ENCODE measurements around the gene CTIF. TPM values are rescaled to one million over a fixed set of nuclear protein-coding genes. Genes with fewer than 3 reads are reported as not detected.

The CTIF gene
- total RNA-seq, 1 experiment from 2014 or later: 13.6 TPM

GRCh38 chr18:48844271-48844670, 305.4 kb downstream of the CTIF start:
- H3K4me1 ChIP-seq: no peaks in the 10 kb centered on the region
- DNase-seq: no peak
- H3K36me3 ChIP-seq: no peaks in the 10 kb centered on the region
- no peaks in the 10 kb centered on the region for H3K9me3 ChIP-seq (replicated peaks)
- H3K4me3 ChIP-seq: no peak overlapping the region
- no peaks in the 10 kb centered on the region for H3K27me3 ChIP-seq
- H3K27ac ChIP-seq: no peak overlapping the region

- Histone ChIP-seq H3K36me3 (no peaks in the 10 kb centered on the region), H3K4me1 (no peaks in the 10 kb centered on the region), H3K27me3 (no peaks in the 10 kb centered on the region), H3K4me3 (no peak overlapping the region), H3K27ac (no peak overlapping the region), H3K9me3 (replicated peaks) (no peaks in the 10 kb centered on the region)
- DNase-seq: no peak
These were observed 306.3 kb downstream of the CTIF start for GRCh38 chr18:48845174-48845573.

GRCh38 chr18:48846423-48846932, 307.6 kb downstream of the CTIF start:
- no peaks in the 10 kb centered on the region for H3K9me3 ChIP-seq (replicated peaks)
- H3K4me3 ChIP-seq: no peak overlapping the region
- no peak overlapping the region for H3K27ac ChIP-seq
- H3K36me3 ChIP-seq: no peaks in the 10 kb centered on the region
- DNase-seq: no peak
- H3K4me1 ChIP-seq: no peaks in the 10 kb centered on the region
- no peaks in the 10 kb centered on the region for H3K27me3 ChIP-seq

GRCh38 chr18:48847807-48848486, 309.1 kb downstream of the CTIF start:
- no peak for DNase-seq
- Histone ChIP-seq H3K9me3 (replicated peaks) (no peaks in the 10 kb centered on the region), H3K4me3 (no peak overlapping the region), H3K27me3 (no peaks in the 10 kb centered on the region), H3K4me1 (no peaks in the 10 kb centered on the region), H3K27ac (no peak overlapping the region), H3K36me3 (no peaks in the 10 kb centered on the region)

- no peaks in the 10 kb centered on the region for H3K36me3 ChIP-seq
- H3K27ac ChIP-seq: no peak overlapping the region
- H3K9me3 ChIP-seq (replicated peaks): no peaks in the 10 kb centered on the region
- H3K4me1 ChIP-seq: no peaks in the 10 kb centered on the region
- H3K27me3 ChIP-seq: no peaks in the 10 kb centered on the region
- H3K4me3 ChIP-seq: no peak overlapping the region
- no peak for DNase-seq
These were observed 309.9 kb downstream of the CTIF start for GRCh38 chr18:48848641-48849143.

- Histone ChIP-seq H3K27ac (no peak overlapping the region), H3K9me3 (replicated peaks) (no peaks in the 10 kb centered on the region), H3K36me3 (no peaks in the 10 kb centered on the region), H3K4me1 (no peaks in the 10 kb centered on the region), H3K4me3 (no peak overlapping the region), H3K27me3 (no peaks in the 10 kb centered on the region)
- no peak for DNase-seq
These were observed 312.2 kb downstream of the CTIF start for GRCh38 chr18:48850822-48851598.

- no peak for DNase-seq
- no peak overlapping the region for H3K27ac ChIP-seq
- H3K9me3 ChIP-seq (replicated peaks): no peaks in the 10 kb centered on the region
- H3K36me3 ChIP-seq: no peaks in the 10 kb centered on the region
- H3K4me3 ChIP-seq: no peak overlapping the region
- H3K4me1 ChIP-seq: no peaks in the 10 kb centered on the region
- H3K27me3 ChIP-seq: no peaks in the 10 kb centered on the region
These were observed 312.7 kb downstream of the CTIF start for GRCh38 chr18:48851599-48851960.

GRCh38 chr18:48852292-48852691, 313.5 kb downstream of the CTIF start:
- H3K4me3 ChIP-seq: no peak overlapping the region
- no peaks in the 10 kb centered on the region for H3K9me3 ChIP-seq (replicated peaks)
- no peaks in the 10 kb centered on the region for H3K27me3 ChIP-seq
- H3K36me3 ChIP-seq: no peaks in the 10 kb centered on the region
- H3K4me1 ChIP-seq: no peaks in the 10 kb centered on the region
- no peak overlapping the region for H3K27ac ChIP-seq
- no peak for DNase-seq

- no peaks in the 10 kb centered on the region for H3K27me3 ChIP-seq
- H3K36me3 ChIP-seq: no peaks in the 10 kb centered on the region
- no peaks in the 10 kb centered on the region for H3K4me1 ChIP-seq
- no peaks in the 10 kb centered on the region for H3K9me3 ChIP-seq (replicated peaks)
- no peak overlapping the region for H3K27ac ChIP-seq
- H3K4me3 ChIP-seq: no peak overlapping the region
- no peak for DNase-seq
These were observed 314.0 kb downstream of the CTIF start for GRCh38 chr18:48852794-48853193.

- no peak for DNase-seq
- no peak overlapping the region for H3K27ac ChIP-seq
- no peaks in the 10 kb centered on the region for H3K9me3 ChIP-seq (replicated peaks)
- no peaks in the 10 kb centered on the region for H3K27me3 ChIP-seq
- no peaks in the 10 kb centered on the region for H3K4me1 ChIP-seq
- H3K4me3 ChIP-seq: no peak overlapping the region
- H3K36me3 ChIP-seq: no peaks in the 10 kb centered on the region
These were observed 314.8 kb downstream of the CTIF start for GRCh38 chr18:48853588-48853987.

GRCh38 chr18:48854780-48855179, 315.9 kb downstream of the CTIF start:
- no peaks in the 10 kb centered on the region for H3K4me1 ChIP-seq
- no peaks in the 10 kb centered on the region for H3K36me3 ChIP-seq
- H3K4me3 ChIP-seq: no peak overlapping the region
- H3K27me3 ChIP-seq: no peaks in the 10 kb centered on the region
- no peak overlapping the region for H3K27ac ChIP-seq
- no peaks in the 10 kb centered on the region for H3K9me3 ChIP-seq (replicated peaks)
- no peak for DNase-seq

GRCh38 chr18:48855422-48856377, 316.9 kb downstream of the CTIF start:
- H3K27me3 ChIP-seq: no peaks in the 10 kb centered on the region
- H3K4me3 ChIP-seq: no peak overlapping the region
- no peaks in the 10 kb centered on the region for H3K9me3 ChIP-seq (replicated peaks)
- no peaks in the 10 kb centered on the region for H3K4me1 ChIP-seq
- no peak for DNase-seq
- no peaks in the 10 kb centered on the region for H3K36me3 ChIP-seq
- no peak overlapping the region for H3K27ac ChIP-seq

GRCh38 chr18:48857023-48857694, 318.3 kb downstream of the CTIF start:
- Histone ChIP-seq H3K27me3 (no peaks in the 10 kb centered on the region), H3K9me3 (replicated peaks) (no peaks in the 10 kb centered on the region), H3K27ac (no peak overlapping the region), H3K4me3 (no peak overlapping the region), H3K4me1 (no peaks in the 10 kb centered on the region), H3K36me3 (no peaks in the 10 kb centered on the region)
- DNase-seq: no peak

- Histone ChIP-seq H3K27me3 (no peaks in the 10 kb centered on the region), H3K9me3 (replicated peaks) (no peaks in the 10 kb centered on the region), H3K4me3 (no peak overlapping the region), H3K4me1 (no peaks in the 10 kb centered on the region), H3K36me3 (no peaks in the 10 kb centered on the region), H3K27ac (no peak overlapping the region)
- DNase-seq: no peak
These were observed 319.8 kb downstream of the CTIF start for GRCh38 chr18:48858676-48859075.

All from SJCRH30 (cell line).